ENCODE data around the gene TMEM127.

Gene TMEM127

GRCh38 chr2:96204836-96205624 is 60.8 kb downstream of the TMEM127 start:
- DNase-seq, result no peak

- no peak for DNase-seq
Measured at GRCh38 chr2:96203130-96204028, 62.4 kb downstream of the TMEM127 start.

- no peak for DNase-seq
Measured at GRCh38 chr2:96202152-96202854, 63.5 kb downstream of the TMEM127 start.

- no peak for DNase-seq
Measured at GRCh38 chr2:96201338-96201737, 64.5 kb downstream of the TMEM127 start.

GRCh38 chr2:96198921-96199320 is 66.9 kb downstream of the TMEM127 start:
- no peak for DNase-seq
